Tibial artery (tissue), 4 donors: ENCODE results near the gene INTS7.
"Not testable (repeated sequence)": the region's sequence is repeated elsewhere in the genome, so short reads cannot be mapped to it uniquely, and the experiment has no call there.

Experiments
- DNase-seq, 2 donors: peaks; one replicate each; pipeline ENCODE4 v3.0.0-alpha.2; 2019
- H3K27ac ChIP-seq, 2 donors: fragments of 200-600 bp; sonication (generic) in 1 of 2; 1 replicate in 1 of 2; 2 replicates in 1 of 2; pipeline ENCODE4 v1.5.1; 2018 to 2019; ENCODE audit warnings: mild to moderate bottlenecking in 1 of 2
- H3K27me3 ChIP-seq, 2 donors: fragments of 200-600 bp; sonication (generic) in 1 of 2; one replicate each; pipeline versions ENCODE4 v1.5.1 to v1.6.0; 2016 to 2019
- H3K36me3 ChIP-seq, 3 donors: fragments of 200-600 bp; sonication (generic) in 2 of 3; one replicate each; pipeline ENCODE4 v1.5.1; 2016 to 2019; ENCODE audit warnings: mild to moderate bottlenecking in 2 of 3
- H3K4me1 ChIP-seq, 4 donors: fragments of 200-600 bp; sonication (generic) in 2 of 4; 1 replicate in 3 of 4; 2 replicates in 1 of 4; pipeline ENCODE4 v1.5.1; 2016 to 2019
- H3K4me3 ChIP-seq, 2 donors: fragments of 200-600 bp; sonication (generic) in 1 of 2; 1 replicate in 1 of 2; 2 replicates in 1 of 2; pipeline ENCODE4 v1.5.1; 2018 to 2019; ENCODE audit warnings: mild to moderate bottlenecking in 2 of 2
- H3K9me3 ChIP-seq, 3 donors: fragments of 200-600 bp; sonication (generic) in 1 of 3; one replicate each; pipeline ENCODE4 v1.5.1; 2016 to 2019
- CTCF ChIP-seq, 2 experiments: fragments of 200-600 bp in 1 of 2; fragments of 450-650 bp in 1 of 2; IDR thresholded peaks; one replicate each; pipeline ENCODE4 v1.5.1; 2017 to 2019; ENCODE audit warnings: antibody characterized with exemption in 2 of 2, mild to moderate bottlenecking in 1 of 2, moderate library complexity in 1 of 2
- intact Hi-C: fragments of 100-400 bp; cut with DNase I; formaldehyde crosslinking; loops from one replicate; pipeline ENCODE4 v1.15.0; 2023; ENCODE audit warnings: low total_unique reads

The INTS7 gene

GRCh38 chr1:211921579-211922095 lies 113.7 kb downstream of the INTS7 start:
- H3K27me3 ChIP-seq = no peaks in the 10 kb centered on the region
- H3K4me3 ChIP-seq = no peak overlapping the region
- no peaks in the 10 kb centered on the region for H3K9me3 ChIP-seq
- intact Hi-C loops = no loop called here
- no peak overlapping the region for H3K27ac ChIP-seq
- TF ChIP-seq CTCF (IDR thresholded peaks at IDR 0.05) = no peak
- H3K4me1 ChIP-seq = peaks cover 0 to 25% (median 14%) of the 10 kb centered on the region in 4 donors
- no peaks in the 10 kb centered on the region for H3K36me3 ChIP-seq
- DNase-seq = no peak

- DNase-seq = peak in 1 of 2 donors; percentile 51
- H3K27ac ChIP-seq = peak overlapping the region in 1 of 2 donors; percentile 21
Observed at GRCh38 chr1:211920602-211921226, 114.6 kb downstream of the INTS7 start.

GRCh38 chr1:211920141-211920572 lies 115.2 kb downstream of the INTS7 start:
- H3K36me3 ChIP-seq = no peaks in the 10 kb centered on the region
- peak; percentile 61 to 70 for DNase-seq
- H3K4me3 ChIP-seq = no peak overlapping the region
- intact Hi-C loops = no loop called here
- H3K27ac ChIP-seq = peak overlapping the region in 1 of 2 donors; percentile 21
- no peaks in the 10 kb centered on the region for H3K9me3 ChIP-seq
- no peak for TF ChIP-seq CTCF (IDR thresholded peaks at IDR 0.05)
- H3K27me3 ChIP-seq = no peaks in the 10 kb centered on the region
- peaks cover 0 to 25% (median 14%) of the 10 kb centered on the region in 4 donors for H3K4me1 ChIP-seq

More at GRCh38 chr1:211920602-211921226, 114.6 kb downstream of the INTS7 start:
- H3K9me3 ChIP-seq = no peaks in the 10 kb centered on the region
- H3K27me3 ChIP-seq = no peaks in the 10 kb centered on the region
- H3K36me3 ChIP-seq = no peaks in the 10 kb centered on the region
- H3K4me3 ChIP-seq = no peak overlapping the region
- H3K4me1 ChIP-seq = peaks cover 0 to 25% (median 14%) of the 10 kb centered on the region in 4 donors
- TF ChIP-seq CTCF (IDR thresholded peaks at IDR 0.05) = no peak
- intact Hi-C loops = no loop called here

DNA sequence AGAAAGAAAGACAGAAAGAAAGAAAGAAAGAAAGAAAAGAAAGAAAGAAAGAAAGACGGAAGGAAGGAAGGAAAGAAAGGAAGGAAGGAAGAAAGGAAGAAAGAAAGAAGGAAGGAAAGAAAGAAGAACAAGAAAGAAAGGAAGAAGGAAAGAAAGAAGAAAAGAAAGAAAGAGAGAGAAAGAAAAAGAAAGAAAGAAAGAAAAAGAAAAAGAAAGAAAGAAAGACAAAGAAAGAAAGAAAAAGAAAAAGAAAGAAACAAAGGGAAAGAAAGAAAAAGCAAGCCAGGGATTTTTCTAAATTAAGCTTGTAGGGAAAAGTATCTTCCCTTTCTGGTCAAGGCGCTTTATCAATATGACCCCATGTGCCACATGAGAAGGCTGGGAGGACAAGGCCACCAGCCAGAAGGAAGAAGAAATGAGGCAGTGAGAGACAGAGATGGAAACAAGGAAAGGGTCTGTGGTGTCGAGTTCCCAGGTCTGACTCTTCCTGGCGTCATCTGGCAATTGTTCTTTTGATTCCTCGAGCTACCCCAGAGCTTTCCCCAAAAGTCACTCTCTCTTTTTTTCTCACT lies 116.4 kb downstream of the INTS7 start:
- Histone ChIP-seq H3K4me1 (peaks cover 0 to 25% (median 14%) of the 10 kb centered on the region in 4 donors), H3K4me3 (no peak overlapping the region), H3K27ac (no peak overlapping the region), H3K9me3 (no peaks in the 10 kb centered on the region), H3K36me3 (no peaks in the 10 kb centered on the region), H3K27me3 (no peaks in the 10 kb centered on the region)
- DNase-seq = no peak
- intact Hi-C loops = no loop called here
- TF ChIP-seq CTCF (IDR thresholded peaks at IDR 0.05) = no peak

GRCh38 chr1:211916458-211916857 lies 118.9 kb downstream of the INTS7 start:
- H3K4me1 ChIP-seq = peaks cover 0 to 25% (median 14%) of the 10 kb centered on the region in 4 donors
- DNase-seq, H3K4me3 ChIP-seq, H3K36me3 ChIP-seq, H3K9me3 ChIP-seq, H3K27ac ChIP-seq, H3K27me3 ChIP-seq, intact Hi-C loops: not testable (repeated sequence)

DNA sequence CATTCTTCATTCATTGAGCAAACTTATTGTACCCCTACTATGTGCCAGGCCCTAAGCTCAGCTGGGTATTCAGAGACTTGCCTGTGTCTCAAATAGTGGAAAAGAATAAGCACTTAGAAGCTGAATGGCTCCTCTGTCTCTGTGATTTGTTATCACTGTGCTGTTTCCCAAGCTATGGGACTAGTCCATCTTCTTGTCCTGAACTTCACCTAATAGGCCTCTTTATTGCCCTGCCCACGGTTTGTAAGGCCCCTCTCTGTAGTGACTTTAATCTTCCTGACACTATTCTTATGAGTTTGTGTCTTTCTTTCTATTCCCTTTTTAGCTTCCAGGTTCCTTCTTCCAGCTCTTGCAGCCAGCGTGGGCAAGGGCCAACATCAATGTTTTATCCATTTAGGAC lies 119.4 kb downstream of the INTS7 start:
- no peak for DNase-seq
- Histone ChIP-seq H3K27ac (no peak overlapping the region), H3K27me3 (no peaks in the 10 kb centered on the region), H3K4me1 (peaks cover 0 to 25% (median 14%) of the 10 kb centered on the region in 4 donors), H3K9me3 (no peaks in the 10 kb centered on the region), H3K4me3 (no peak overlapping the region), H3K36me3 (no peaks in the 10 kb centered on the region)
- no peak for TF ChIP-seq CTCF (IDR thresholded peaks at IDR 0.05)
- intact Hi-C loops = no loop called here
